ENCODE measurements around the gene OSBPL8.

OSBPL8 gene

DNA sequence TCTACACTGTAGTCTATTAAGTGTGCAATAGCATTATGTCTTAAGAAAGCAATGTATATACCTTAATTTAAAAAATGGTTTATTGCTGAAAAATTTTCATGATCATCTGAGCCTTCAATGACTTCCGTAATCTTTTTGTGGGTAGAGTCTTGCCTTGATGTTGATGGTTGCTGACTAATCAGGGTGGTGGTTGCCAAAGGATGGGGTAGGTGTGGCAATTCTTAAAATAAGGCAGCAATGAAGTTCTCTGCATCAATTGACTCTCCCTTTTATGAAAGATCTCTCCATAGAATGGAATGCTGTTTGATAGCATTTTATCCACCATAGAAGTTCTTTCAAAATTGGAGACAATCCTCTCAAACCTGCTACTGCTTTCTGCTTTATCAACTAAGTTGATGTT, 252.5 kb downstream of the OSBPL8 start:
- no peak for DNase-seq (ENCODE audit: low read depth)

DNA sequence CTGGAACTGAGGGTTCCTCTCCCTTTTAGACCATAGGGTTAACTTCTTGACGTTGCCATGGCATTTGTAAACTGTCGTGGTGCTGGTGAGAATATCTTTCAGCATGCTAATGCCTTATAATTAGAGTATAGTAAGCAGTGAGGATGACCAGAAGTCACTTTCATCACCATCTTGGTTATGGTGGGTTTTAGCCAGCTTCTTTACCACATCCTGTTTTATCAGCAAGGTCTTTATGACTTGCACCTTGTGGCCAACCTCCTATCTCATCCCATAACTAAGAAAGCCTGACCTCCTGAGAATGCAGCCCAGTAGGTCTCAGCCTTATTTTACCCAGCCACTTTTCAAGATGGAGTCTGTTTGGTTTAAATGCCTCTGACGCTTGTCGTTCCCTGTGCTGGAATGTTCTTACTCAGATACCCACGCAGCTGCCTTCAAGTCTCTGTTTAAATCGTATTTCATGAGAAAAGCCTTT, 255.5 kb downstream of the OSBPL8 start:
- DNase-seq (ENCODE audit: low read depth) = no peak

DNA sequence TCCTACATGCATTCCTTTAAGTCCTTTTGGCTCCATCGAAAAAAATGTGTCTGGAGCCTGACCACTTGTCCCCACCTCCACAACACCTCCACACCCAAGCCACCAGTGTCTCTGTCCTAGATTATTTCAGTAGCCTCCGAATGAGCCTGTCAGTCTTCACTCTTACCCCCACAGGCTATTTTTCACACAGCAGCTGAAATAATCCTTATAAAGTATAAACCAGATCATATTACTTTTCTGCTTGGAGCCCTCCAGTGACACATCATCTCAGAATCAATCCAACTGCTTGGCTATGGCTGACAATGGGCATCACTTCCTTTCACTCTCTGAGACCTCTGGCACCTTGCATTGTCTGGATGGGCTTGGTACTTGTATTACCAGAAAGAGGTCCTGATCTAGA, 256.2 kb downstream of the OSBPL8 start:
- DNase-seq (ENCODE audit: low read depth) = peak; percentile 52

Measured in iris pigment epithelial cell (primary cell).